ENCODE measurements around the gene ITPR1.

DNA sequence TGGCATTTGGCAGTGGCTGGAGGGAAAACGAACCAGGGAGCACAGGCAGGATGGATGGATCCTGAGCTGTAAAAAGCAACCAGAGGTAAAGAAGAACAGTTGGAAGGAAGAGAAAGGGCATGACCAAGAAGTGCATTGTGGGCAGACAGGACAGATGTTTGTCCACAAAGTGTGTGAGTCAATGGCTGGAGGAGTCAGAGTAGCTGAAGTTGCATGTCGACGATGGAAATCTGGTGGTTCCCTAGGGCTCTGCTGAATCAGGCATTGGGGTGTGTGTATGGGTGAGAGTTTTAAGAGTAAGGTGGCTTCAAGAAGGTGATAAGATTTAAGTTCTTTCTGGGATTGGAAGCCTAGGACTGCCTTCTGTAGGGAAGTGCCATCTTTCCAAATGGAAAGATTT, 272.1 kb downstream of the ITPR1 start:
- no peak for TF ChIP-seq CTCF (IDR thresholded peaks at IDR 0.05; ENCODE audit: insufficient read depth, low read depth, low read length)
- no peak for TF ChIP-seq EZH2 (IDR thresholded peaks at IDR 0.05; ENCODE audit: insufficient read depth, low read length)
